HCEC 1CT (cell line): ENCODE results near the gene GARIN5A.

Experiments
- DNase-seq: peaks from one replicate; pipeline ENCODE4 v3.0.0-alpha.2; 2017

GARIN5A gene

DNA sequence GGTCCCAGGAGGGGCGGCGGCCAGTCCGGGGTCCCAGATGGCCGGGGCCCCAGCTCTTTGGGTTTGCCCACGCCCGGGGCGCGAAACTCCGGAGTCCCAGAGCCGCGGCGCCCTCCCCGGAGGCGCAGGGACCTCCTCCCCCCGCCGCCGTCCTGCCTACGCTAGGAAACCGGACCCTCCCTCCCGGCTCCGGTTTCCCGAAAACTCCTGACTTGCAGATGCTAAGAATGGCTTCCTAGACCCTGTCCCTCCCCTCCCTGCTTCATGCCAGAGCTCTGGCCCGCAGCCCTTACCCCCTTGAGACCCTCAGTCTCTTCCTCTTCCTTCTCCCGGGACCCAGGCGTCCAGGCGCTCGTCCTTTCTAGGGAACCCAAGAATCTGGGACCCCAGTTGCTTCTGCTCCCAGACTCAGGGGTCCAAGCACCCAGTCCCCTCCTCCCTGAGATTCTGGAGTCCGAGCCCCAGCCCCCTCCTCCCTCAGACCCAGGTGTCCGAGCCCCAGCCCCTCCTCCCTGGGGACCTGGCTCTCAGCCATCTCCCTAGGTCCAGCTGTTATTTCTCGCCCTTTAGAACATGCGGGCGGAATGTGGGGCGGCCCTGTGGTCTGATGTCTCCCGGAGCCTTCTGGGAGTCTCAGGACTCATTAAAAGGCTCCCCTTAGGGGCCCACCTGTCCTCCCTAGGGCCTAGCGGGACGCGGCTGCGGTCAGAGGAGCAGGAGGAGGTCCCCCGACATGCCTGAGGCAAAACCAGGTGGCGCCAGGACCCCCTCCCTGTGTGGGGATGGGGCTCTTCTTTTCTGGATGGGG lies 44.2 kb downstream of the GARIN5A start, which contains the start of gene MYBPC2:
TSS of gene MYBPC2 (plus strand) at position 672 of the 808 bp plus-strand sequence. CDS start at position 734, 62 bp downstream.
- DNase-seq: no peak

DNA sequence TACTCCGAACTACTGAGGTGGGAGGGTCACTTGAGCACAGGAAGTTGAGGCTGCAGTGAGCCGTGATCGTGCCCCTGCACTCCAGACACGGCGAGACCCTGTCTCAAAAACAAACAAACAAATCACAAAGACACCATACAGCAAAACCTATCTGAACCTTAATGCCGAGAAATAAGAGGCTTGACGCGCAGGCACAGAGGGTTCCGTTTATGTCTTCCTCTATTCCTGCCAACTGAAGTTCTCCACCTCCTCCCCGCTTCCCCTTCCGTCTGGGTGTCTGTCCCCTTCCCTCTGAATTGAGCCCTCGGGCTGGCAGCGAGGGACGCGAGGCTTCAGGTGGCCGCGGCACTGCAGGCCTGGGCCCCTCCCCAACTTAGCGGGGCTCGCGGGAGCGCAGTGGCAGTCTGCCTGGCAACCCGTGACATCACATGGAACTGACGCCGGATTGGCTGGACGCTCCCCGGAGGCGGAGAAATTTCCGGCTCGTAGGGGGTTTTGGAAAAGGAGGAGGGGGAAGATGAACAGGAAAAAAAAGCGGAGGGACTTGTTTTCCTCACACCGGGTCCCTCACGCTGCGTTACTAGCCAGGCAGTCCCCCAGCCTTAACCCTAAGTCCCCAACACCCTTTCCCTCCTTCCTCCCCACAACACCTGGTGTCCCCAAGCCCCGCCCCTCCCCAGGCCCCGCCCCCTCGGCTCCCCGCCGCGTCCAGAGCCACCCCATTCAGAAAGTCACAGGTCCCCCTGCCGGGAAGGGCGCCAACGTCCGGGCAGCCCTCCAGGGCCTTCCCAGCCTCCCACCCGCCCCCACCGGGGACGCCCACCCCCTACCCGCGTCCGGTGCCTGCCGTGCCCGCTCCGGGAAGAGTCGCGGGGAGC lies 45.1 kb downstream of the GARIN5A start:
- peak; percentile 25 for DNase-seq

DNA sequence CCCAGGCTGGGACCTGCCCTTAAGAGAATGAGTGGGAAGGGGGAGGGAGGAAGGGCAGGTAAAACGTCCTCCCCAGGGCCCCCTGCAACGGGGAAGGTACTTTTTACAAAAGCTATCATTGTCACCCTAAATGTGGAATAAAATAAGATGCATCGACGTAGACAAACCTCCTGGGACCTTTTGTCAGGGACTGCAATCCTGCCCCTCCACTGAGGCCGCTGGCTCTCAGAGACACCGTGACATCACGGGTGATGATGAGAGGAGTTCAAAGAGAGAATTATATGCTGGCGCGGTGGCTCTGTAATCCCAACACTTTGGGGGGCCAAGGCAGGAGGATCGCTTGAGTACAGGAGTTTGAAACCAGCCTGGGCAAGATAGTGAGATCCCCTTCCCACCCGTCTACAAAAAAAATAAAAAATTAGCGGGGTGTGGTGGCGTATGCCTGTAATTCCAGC lies 45.7 kb downstream of the GARIN5A start:
- DNase-seq: no peak

GRCh38 chr19:50428772-50429463 lies 47.7 kb downstream of the GARIN5A start:
- no peak for DNase-seq

DNA sequence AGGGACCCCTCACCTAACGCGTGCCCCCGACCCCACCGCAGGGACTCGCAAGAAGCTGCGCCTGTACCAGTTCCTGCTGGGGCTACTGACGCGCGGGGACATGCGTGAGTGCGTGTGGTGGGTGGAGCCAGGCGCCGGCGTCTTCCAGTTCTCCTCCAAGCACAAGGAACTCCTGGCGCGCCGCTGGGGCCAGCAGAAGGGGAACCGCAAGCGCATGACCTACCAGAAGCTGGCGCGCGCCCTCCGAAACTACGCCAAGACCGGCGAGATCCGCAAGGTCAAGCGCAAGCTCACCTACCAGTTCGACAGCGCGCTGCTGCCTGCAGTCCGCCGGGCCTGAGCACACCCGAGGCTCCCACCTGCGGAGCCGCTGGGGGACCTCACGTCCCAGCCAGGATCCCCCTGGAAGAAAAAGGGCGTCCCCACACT lies 48.6 kb downstream of the GARIN5A start:
- peak; percentile 28 for DNase-seq

GRCh38 chr19:50427318-50427925 lies 49.2 kb downstream of the GARIN5A start:
- no peak for DNase-seq

- DNase-seq: no peak
Observed at GRCh38 chr19:50425581-50425980, 51.1 kb downstream of the GARIN5A start.

DNA sequence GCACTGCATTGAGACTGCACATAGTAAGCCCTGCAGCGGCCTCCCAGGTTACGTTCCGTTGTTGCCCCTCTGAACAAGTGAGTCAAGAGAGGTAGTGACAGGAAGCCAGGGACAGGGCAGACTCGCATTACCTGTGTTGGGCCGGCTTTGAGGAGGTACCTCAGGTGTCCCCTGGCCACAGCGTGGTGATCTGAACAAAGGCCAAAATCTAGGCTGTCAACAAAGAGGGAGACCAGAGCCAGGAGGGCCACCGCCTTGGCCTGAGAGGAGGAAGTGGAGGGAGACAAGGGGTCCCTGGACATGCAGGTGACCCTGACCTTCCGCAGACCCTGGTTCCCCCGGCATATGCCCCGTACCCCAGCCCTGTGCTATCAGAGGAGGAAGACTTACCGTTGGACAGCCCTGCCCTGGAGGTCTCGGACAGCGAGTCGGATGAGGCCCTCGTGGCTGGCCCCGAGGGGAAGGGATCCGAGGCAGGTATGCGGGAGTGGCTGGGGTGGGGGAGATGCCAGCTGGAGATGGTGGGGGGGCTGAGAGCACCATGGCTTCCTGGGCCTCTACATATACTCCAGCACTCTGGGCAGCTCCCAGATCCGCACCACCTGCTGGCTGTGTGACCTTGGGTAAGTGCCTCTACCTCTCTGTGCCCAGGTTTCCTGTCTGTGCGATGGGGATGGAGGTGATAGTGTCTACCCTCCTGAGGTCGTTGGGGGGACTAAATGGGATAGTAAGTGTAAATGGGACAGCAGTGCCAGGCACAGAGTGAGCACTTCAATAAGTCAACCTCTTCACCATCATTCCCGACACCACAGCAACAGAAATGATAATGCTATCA lies 53.2 kb downstream of the GARIN5A start:
- DNase-seq: no peak

DNA sequence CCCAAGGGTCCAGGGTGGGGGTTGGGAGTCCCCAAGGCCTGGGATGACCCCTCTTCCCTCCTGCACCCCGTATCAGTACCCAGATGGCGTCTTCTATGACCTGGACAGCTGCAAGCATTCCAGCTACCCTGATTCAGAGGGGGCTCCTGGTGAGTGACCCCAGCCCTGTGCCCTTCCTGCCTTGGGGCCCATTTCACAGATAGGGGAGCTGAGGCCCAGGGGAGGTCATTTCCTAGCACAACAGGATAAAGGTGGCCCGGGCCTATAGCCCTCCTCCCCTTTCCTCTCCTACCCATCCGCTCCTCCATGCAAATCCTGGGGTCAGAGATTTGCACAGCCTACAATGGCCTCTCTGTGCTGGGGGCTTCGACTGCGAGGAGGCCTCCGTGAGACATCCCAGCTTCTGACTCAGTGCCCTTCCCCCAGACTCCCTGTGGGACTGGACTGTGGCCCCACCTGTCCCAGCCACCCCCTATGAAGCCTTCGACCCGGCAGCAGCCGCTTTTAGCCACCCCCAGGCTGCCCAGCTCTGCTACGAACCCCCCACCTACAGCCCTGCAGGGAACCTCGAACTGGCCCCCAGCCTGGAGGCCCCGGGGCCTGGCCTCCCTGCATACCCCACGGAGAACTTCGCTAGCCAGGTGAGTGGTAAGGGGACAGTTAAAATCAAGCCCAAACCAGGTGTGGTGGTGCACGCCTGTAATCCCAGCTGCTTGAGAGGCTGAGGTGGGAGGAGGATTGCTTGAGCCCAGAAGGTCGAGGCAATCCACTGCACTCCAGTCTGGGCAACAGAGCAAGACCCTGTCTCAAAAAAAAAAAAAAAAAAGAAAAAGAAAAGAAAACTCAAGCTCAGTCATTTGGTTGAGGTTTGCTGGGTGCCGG lies 54.0 kb downstream of the GARIN5A start:
- DNase-seq: no peak

DNA sequence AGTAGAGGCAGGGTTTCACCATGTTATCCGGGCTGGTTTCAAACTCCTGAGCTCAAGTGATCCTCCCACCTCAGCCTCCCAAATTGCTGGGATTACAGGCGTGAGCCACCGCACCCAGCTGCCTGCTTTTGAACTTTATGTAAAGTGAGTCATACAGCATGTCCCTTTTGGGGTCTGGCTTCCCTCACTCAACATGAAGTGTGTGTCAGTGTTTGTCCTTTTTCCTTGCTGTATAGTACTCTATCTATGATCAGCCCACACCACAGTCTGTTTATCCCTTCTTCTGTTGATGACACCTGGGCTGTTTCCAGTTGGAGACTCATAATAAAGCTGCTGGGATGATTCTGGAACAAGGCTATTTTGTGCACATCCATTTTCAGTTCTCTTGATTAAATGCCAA lies 55.8 kb downstream of the GARIN5A start:
- DNase-seq: no peak

DNA sequence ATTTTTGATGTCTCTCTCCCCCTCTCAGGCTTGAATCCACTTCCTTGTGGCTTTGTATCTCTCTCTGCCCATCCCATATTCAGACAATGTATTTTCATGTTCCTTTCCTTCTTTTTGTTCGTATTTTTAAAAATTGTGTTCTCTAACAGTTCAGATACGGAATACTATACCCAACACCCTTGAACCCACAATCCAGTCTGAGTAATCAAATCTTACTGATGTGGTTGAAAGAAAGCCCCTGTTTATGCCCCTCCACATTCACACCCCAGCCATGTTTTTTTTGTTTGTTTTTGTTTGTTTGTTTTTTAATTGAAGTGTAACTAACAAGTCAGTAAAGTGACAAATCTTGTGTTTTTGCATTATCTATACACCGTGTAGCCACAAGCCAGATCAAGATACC lies 56.5 kb downstream of the GARIN5A start:
- DNase-seq: no peak

DNA sequence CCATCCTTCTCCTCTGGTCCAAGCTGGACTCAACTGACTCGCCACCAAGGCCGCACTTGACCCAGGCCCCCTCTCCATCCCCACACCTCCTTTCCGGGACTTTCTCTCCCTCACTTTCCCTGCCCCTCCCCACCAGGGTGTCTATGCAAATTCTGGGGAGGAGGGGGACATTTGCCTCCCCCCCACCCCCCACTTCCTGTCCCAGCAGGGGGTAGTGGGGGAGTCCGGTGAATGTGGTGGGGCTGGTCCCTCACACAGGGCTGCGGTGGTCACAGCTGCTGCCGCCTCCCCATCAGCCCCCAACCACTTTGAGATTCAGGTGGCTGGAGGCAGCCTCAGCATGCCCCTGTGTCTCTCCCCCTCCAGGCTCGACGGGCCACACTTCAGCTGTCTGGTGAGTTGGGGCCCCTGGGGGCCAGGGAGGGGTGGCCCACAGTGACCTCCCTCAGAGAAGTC lies 57.0 kb downstream of the GARIN5A start:
- no peak for DNase-seq

DNA sequence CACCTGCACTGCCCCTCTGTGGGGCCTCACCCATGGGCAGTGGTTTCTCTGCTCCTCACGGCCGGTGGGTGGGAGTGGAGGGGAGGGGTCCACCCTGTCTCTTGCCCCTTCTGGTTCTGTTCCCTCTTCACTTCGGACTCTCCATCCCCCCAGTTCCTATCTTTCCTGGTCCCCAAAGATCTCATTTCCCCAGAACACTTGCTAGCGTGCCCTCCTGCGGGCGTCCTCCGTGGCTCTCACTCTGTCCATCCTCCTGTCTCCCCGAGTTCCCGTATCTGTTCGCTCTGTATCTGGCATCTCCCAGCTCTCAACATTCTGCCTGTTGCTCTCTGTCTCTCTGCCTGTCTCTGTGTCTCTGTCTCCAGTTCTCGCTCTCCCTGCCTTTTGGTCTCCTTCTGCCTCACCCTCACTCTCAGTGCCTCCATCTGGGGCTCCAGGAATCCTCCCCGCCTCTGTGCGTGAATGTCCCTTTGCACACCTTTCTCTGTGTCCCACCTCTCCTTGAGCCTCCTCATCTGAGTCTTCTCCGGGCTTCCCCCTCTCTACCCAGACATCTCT lies 57.5 kb downstream of the GARIN5A start:
- DNase-seq: no peak

GRCh38 chr19:50418176-50419021 lies 58.2 kb downstream of the GARIN5A start, which contains the start of gene SPIB:
SPIB (plus strand) TSS chr19:50418938; CDS start chr19:50418963, 25 bp downstream.
- DNase-seq: no peak

DNA sequence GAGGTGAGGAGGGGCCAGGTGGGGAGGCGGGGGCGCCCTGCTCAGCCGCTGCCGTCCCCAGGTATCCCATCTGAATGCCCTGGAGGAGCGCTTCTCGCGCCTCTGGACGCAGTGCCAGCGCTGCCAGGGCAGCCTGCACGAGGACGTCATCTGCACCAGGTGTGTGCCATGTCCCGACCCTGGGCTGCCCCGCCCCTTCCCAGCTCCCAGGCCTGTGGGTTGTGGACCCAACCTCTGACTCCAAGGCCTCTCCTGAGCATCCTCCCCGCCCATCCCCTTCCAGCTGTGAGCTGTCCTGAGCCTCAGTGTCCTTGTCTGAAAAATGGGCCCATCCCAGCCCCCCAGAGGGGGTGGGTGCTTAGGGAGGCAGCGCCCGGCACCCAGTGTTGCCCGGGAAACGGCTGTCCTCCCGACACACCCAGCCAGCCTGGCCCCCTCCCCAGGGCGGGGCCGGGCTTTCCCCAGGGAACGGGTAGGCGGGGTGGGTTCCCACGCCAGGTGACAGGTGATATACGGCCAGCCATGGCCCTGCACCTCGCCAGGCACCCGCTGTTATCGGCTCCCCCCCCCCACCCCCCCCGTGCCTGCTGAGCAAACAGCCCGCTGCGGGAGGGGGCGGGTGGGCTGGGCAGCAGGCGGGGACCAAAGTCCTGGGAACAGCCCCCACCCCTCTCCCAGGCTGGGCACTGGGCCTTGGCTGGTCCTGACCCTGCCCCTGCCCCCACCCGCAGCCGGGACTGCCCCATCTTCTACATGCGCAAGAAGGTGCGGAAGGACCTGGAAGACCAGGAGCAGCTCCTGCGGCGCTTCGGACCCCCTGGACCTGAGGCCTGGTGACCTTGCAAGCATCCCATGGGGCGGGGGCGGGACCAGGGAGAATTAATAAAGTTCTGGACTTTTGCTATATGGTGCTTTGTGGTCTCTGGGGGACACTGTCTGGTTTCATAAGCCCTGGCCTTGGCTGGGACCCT lies 59.3 kb downstream of the GARIN5A start:
- DNase-seq: no peak
